Natural killer cell (primary cell): Measurements from ENCODE around the gene DEGS2. TPM values are rescaled to one million over a fixed set of nuclear protein-coding genes. Genes with fewer than 3 reads are reported as not detected.

Experiments
- ATAC-seq, 3 donors: fragments of 150-1000 bp in 2 of 3; fragments of 200-7000 bp in 1 of 3; cut with Tn5 transposase; 1 replicate in 1 of 3; 2 replicates in 2 of 3; pipeline ENCODE4 v1.10.0; 2021; ENCODE audit warnings: mild to moderate bottlenecking in 2 of 3, moderate library complexity in 2 of 3
- DNase-seq, 2 donors: peaks; one replicate each; pipeline versions ENCODE4 v3.0.0 to v3.0.0-alpha.2; 2013 to 2021; ENCODE audit warnings: mixed read lengths in 1 of 2
- H3K27ac ChIP-seq: one replicate; pipeline ENCODE4 v1.5.1; 2013; ENCODE audit warnings: mild to moderate bottlenecking, low read length
- H3K27me3 ChIP-seq: one replicate; pipeline ENCODE4 v1.6.1; 2013; ENCODE audit warnings: low read length; ENCODE audit not compliant: control insufficient read depth, insufficient read depth
- H3K36me3 ChIP-seq: one replicate; pipeline ENCODE4 v1.6.1; 2013; ENCODE audit warnings: low read length; ENCODE audit not compliant: control insufficient read depth, insufficient read depth
- H3K4me1 ChIP-seq: one replicate; pipeline ENCODE4 v1.6.1; 2013; ENCODE audit warnings: low read length; ENCODE audit not compliant: control insufficient read depth, insufficient read depth
- H3K4me3 ChIP-seq: one replicate; pipeline ENCODE4 v1.5.1; 2013; ENCODE audit warnings: low read length
- H3K9me3 ChIP-seq: one replicate; pipeline ENCODE4 v1.6.1; 2013; ENCODE audit warnings: low read length; ENCODE audit not compliant: control insufficient read depth, insufficient read depth
- H3K27ac Mint-ChIP-seq, 2 donors: one replicate each; pipeline ENCODE4 v1.8.0; 2022; ENCODE audit warnings: mild to moderate bottlenecking in 2 of 2, mixed read lengths in 2 of 2, moderate library complexity in 1 of 2
- H3K27me3 Mint-ChIP-seq, 2 donors: one replicate each; pipeline ENCODE4 v1.8.0; 2022; ENCODE audit warnings: low read depth in 2 of 2, mixed read lengths in 2 of 2
- H3K36me3 Mint-ChIP-seq: one replicate; pipeline ENCODE4 v1.8.0; 2022; ENCODE audit warnings: mixed read lengths
- H3K4me1 Mint-ChIP-seq, 2 donors: one replicate each; pipeline ENCODE4 v1.8.0; 2022; ENCODE audit warnings: mixed read lengths in 2 of 2
- H3K4me3 Mint-ChIP-seq: one replicate; pipeline ENCODE4 v1.8.0; 2022; ENCODE audit warnings: mild to moderate bottlenecking, moderate library complexity, mixed read lengths
- H3K9me3 Mint-ChIP-seq, 2 donors: one replicate each; pipeline ENCODE4 v1.8.0; 2022; ENCODE audit warnings: mixed read lengths in 2 of 2
- CTCF ChIP-seq: fragments of 200-600 bp; IDR thresholded peaks from one replicate; pipeline ENCODE4 v1.8.0; 2022; ENCODE audit warnings: antibody characterized with exemption
- WGBS: methylation state at CpG from one replicate; pipeline ENCODE4 v1.1.7; 2013; ENCODE audit warnings: missing lambda C conversion rate; ENCODE audit not compliant: insufficient coverage; 5-methylcytosine and 5-hydroxymethylcytosine counted together
- intact Hi-C: fragments of 100-400 bp; cut with micrococcal nuclease; formaldehyde crosslinking; loops from one replicate; pipeline ENCODE4 v1.14.2; 2022
- total RNA-seq, 4 donors: library from RNA; stranded (reverse); fragments of 120-200 nt in 1 of 4; gene quantifications; one replicate each; pipeline versions ENCODE4 v1.2.3 to v1.2.4, GENCODE V29; 2013 to 2022

DEGS2 gene
- total RNA-seq, 3 donors from 2014 or later (not counting 1 experiment from before 2014, with no cell fraction given): 0.60 to 7.1 (median 4.4) TPM

- intact Hi-C loops: no loop called here
- no peak overlapping the region for H3K4me3 Mint-ChIP-seq
- 98% methylated on average over 5 of the region's 5 CpGs for WGBS
- H3K27ac Mint-ChIP-seq: no peak overlapping the region
- H3K4me1 Mint-ChIP-seq: no peaks in the 10 kb centered on the region
- H3K4me3 ChIP-seq: no peak overlapping the region
- H3K27ac ChIP-seq: no peak overlapping the region
- no peaks in the 10 kb centered on the region for H3K9me3 ChIP-seq
- H3K27me3 Mint-ChIP-seq: no peaks in the 10 kb centered on the region
- no peaks in the 10 kb centered on the region for H3K36me3 ChIP-seq
- TF ChIP-seq CTCF: no peak
- H3K4me1 ChIP-seq: no peaks in the 10 kb centered on the region
- H3K9me3 Mint-ChIP-seq: no peaks in the 10 kb centered on the region
- ATAC-seq (no peak), DNase-seq (no peak)
- H3K36me3 Mint-ChIP-seq: no peaks in the 10 kb centered on the region
- H3K27me3 ChIP-seq: no peaks in the 10 kb centered on the region
These were observed 42.3 kb upstream of the DEGS2 start for GRCh38 chr14:100201701-100202100.

GRCh38 chr14:100200311-100200710 lies 40.9 kb upstream of the DEGS2 start:
- H3K27ac ChIP-seq: no peak overlapping the region
- TF ChIP-seq CTCF: no peak
- Mint-ChIP-seq H3K27ac (no peak overlapping the region), H3K36me3 (no peaks in the 10 kb centered on the region), H3K9me3 (no peaks in the 10 kb centered on the region), H3K4me3 (no peak overlapping the region), H3K4me1 (no peaks in the 10 kb centered on the region), H3K27me3 (no peaks in the 10 kb centered on the region)
- H3K4me3 ChIP-seq: no peak overlapping the region
- 86% methylated on average over 1 of the region's 3 CpGs for WGBS
- no peak for DNase-seq
- no peak for ATAC-seq
- no peaks in the 10 kb centered on the region for H3K4me1 ChIP-seq
- no peaks in the 10 kb centered on the region for H3K27me3 ChIP-seq
- intact Hi-C loops: no loop called here
- no peaks in the 10 kb centered on the region for H3K9me3 ChIP-seq
- H3K36me3 ChIP-seq: no peaks in the 10 kb centered on the region

GRCh38 chr14:100199240-100199860 lies 39.9 kb upstream of the DEGS2 start:
- Mint-ChIP-seq H3K9me3 (no peaks in the 10 kb centered on the region), H3K4me1 (no peaks in the 10 kb centered on the region), H3K4me3 (no peak overlapping the region), H3K36me3 (no peaks in the 10 kb centered on the region), H3K27me3 (no peaks in the 10 kb centered on the region), H3K27ac (no peak overlapping the region)
- intact Hi-C loops: no loop called here
- Histone ChIP-seq H3K27ac (no peak overlapping the region), H3K9me3 (no peaks in the 10 kb centered on the region), H3K27me3 (no peaks in the 10 kb centered on the region), H3K36me3 (no peaks in the 10 kb centered on the region), H3K4me3 (no peak overlapping the region), H3K4me1 (no peaks in the 10 kb centered on the region)
- no peak for TF ChIP-seq CTCF
- 93% methylated on average over 8 of the region's 8 CpGs for WGBS
- no peak for ATAC-seq
- DNase-seq: no peak
